HL-60 (cell line): ENCODE measurements around the gene ANKS1A.
A peak's percentile ranks its signal among the peaks of the same experiment; 100 is the strongest.

ENCODE experiments used
- DNase-seq, 2 experiments: peaks; one replicate each; pipeline ENCODE4 v3.0.0-alpha.2; 2010 to 2020; ENCODE audit warnings: low read depth in 1 of 2, low spot score in 1 of 2
- H3K27ac ChIP-seq: fragments of 250-450 bp; sonication (Bioruptor Pico); replicated peaks from 2 replicates; pipeline ENCODE4 v1.5.1; 2020; ENCODE audit warnings: mild to moderate bottlenecking, moderate library complexity
- H3K27me3 ChIP-seq: fragments of 250-450 bp; sonication (Bioruptor Pico); 2 replicates; pipeline ENCODE4 v1.5.1; 2021; ENCODE audit warnings: mild to moderate bottlenecking, moderate library complexity; ENCODE audit not compliant: insufficient read depth, poor library complexity, severe bottlenecking
- H3K4me3 ChIP-seq: replicated peaks from 2 replicates; pipeline ENCODE4 v1.5.1; 2011; ENCODE audit warnings: mild to moderate bottlenecking, control low read depth, low read length; ENCODE audit not compliant: insufficient read depth
- GABPA ChIP-seq: IDR thresholded peaks from 2 replicates; pipeline ENCODE4 v1.6.1; 2012; ENCODE audit warnings: low read depth
- POLR2AphosphoS5 ChIP-seq: IDR thresholded peaks from 2 replicates; pipeline ENCODE4 v1.6.1; 2012; ENCODE audit warnings: low read depth
- SPI1 ChIP-seq: IDR thresholded peaks from 2 replicates; pipeline ENCODE4 v1.6.1; 2012; ENCODE audit warnings: low read depth, mild to moderate bottlenecking, borderline replicate concordance
- TF ChIP-seq, protein P1 (sequence below): IDR thresholded peaks from one replicate; pipeline ENCODE4 v1.5.1; 2011; ENCODE audit warnings: low read length, control low read depth, inconsistent platforms; ENCODE audit not compliant: insufficient read depth
- TF ChIP-seq, protein P2 (sequence below): IDR thresholded peaks from 2 replicates; pipeline ENCODE4 v1.6.1; 2012; ENCODE audit warnings: low read depth; ENCODE audit not compliant: insufficient replicate concordance

Gene ANKS1A

DNA sequence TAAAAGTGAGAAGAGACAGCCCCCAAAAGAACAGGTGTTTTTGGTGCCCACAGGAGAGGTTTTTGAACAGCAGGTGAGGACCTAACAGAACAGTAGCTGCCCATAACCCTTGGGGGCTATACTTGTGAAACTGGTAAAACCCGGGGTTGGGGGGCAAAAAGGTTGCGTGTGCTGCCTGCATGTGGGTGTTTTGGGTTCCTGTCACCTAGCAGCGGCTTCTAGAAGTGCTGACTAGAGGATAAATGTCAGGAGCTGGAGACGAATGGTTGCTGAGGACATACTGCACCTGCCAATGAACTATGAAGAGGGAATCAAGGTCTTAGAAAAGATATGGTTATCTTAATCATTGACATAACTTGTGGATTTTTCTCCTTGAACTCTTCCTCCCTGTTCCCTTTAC is 17.2 kb upstream of the ANKS1A start:
- H3K4me3 ChIP-seq: no peak overlapping the region
- H3K27ac ChIP-seq: no peak overlapping the region
- no peak for DNase-seq
- no peak for TF ChIP-seq GABPA
- TF ChIP-seq, protein P1, sequence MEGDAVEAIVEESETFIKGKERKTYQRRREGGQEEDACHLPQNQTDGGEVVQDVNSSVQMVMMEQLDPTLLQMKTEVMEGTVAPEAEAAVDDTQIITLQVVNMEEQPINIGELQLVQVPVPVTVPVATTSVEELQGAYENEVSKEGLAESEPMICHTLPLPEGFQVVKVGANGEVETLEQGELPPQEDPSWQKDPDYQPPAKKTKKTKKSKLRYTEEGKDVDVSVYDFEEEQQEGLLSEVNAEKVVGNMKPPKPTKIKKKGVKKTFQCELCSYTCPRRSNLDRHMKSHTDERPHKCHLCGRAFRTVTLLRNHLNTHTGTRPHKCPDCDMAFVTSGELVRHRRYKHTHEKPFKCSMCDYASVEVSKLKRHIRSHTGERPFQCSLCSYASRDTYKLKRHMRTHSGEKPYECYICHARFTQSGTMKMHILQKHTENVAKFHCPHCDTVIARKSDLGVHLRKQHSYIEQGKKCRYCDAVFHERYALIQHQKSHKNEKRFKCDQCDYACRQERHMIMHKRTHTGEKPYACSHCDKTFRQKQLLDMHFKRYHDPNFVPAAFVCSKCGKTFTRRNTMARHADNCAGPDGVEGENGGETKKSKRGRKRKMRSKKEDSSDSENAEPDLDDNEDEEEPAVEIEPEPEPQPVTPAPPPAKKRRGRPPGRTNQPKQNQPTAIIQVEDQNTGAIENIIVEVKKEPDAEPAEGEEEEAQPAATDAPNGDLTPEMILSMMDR: no peak
- H3K27me3 ChIP-seq: no peaks in the 10 kb centered on the region

DNA sequence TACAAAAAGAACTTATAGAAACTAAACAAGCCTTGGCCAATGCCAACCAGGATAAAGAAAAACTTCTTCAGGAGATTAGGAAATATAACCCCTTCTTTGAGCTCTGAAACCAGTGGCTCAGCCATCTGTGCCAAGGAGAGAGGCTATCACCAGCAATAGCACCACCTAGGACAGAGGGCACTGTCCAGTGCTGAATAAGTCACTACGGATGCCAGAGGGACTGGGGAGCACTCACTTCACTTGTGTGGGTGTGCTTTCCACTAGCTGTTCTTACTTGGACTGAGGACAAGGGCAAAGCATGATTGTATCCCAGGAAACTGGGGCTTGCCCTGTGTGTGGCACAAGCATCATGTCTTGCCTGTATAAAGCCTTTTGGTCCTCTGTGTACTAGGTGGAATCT is 16.7 kb upstream of the ANKS1A start:
- Histone ChIP-seq H3K4me3 (no peak overlapping the region), H3K27ac (no peak overlapping the region), H3K27me3 (no peaks in the 10 kb centered on the region)
- DNase-seq: no peak
- TF ChIP-seq SPI1 (no peak), GABPA (no peak), POLR2AphosphoS5 (no peak)
- TF ChIP-seq, protein P2, sequence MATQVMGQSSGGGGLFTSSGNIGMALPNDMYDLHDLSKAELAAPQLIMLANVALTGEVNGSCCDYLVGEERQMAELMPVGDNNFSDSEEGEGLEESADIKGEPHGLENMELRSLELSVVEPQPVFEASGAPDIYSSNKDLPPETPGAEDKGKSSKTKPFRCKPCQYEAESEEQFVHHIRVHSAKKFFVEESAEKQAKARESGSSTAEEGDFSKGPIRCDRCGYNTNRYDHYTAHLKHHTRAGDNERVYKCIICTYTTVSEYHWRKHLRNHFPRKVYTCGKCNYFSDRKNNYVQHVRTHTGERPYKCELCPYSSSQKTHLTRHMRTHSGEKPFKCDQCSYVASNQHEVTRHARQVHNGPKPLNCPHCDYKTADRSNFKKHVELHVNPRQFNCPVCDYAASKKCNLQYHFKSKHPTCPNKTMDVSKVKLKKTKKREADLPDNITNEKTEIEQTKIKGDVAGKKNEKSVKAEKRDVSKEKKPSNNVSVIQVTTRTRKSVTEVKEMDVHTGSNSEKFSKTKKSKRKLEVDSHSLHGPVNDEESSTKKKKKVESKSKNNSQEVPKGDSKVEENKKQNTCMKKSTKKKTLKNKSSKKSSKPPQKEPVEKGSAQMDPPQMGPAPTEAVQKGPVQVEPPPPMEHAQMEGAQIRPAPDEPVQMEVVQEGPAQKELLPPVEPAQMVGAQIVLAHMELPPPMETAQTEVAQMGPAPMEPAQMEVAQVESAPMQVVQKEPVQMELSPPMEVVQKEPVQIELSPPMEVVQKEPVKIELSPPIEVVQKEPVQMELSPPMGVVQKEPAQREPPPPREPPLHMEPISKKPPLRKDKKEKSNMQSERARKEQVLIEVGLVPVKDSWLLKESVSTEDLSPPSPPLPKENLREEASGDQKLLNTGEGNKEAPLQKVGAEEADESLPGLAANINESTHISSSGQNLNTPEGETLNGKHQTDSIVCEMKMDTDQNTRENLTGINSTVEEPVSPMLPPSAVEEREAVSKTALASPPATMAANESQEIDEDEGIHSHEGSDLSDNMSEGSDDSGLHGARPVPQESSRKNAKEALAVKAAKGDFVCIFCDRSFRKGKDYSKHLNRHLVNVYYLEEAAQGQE: peak; percentile 87
- TF ChIP-seq, protein P1: no peak

DNA sequence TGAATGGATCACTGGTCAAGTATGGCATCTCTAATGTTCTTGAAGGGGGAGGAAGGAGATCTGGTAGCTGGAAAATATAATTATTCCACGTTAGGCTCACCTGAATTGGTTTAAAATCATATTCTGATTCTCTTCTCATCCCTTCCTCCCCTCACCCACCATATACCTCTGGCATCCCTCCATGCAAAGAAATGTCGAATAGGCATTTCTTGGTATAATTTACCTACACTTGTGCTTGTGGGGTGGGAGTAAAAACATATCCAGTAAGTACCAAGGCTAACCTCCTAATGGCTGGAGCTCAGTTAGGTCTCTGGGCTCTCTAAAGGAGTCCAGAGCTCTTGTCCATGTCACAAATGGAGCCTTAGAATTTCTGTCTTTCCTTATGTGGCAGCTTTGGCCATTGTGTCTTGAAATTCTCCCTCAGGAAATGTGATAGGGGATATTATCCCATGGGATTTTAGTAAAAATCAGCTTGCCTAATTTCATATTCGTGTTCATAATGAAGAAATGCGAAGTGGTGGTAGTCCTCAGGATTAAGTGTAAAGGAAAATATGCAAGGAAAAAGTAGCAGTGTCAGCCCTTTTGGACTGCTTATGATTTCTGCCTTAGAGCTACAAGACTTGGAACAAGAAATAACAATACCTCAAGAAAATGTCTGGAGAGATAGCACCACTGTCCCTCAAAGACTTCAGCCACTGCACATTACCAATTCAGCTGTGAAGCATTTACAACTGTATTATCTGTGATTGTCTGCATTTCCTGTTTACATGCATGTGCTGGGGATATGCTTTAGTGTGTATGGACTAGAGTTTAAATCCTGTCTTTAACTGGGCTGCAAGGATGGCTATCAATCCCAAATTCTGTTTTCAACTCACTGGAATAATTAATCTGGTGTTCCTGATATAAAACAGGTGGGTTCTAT is 13.5 kb upstream of the ANKS1A start:
- Histone ChIP-seq H3K27ac (no peak overlapping the region), H3K27me3 (no peaks in the 10 kb centered on the region), H3K4me3 (no peak overlapping the region)
- TF ChIP-seq, protein P2: no peak
- no peak for TF ChIP-seq GABPA
- TF ChIP-seq, protein P1: no peak
- TF ChIP-seq POLR2AphosphoS5: no peak
- TF ChIP-seq SPI1: no peak
- DNase-seq: no peak

DNA sequence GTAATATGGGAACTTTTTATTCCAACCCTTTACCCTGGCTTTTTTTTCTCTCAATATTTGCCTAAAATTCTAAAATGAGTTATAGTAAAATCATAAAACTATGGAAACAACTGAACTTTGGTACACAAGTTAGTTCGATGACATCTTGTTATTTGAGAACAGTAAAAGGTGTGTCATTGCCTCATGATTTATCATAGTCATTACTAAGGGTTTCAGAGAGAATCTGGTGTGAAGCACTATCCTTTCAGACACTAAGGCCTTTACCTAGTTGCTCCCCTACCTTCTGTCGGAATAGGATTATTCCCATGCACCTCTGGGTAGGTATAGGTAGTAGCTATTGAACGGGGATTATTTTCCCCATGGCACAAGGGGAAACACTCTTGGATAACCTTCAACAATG is 12.6 kb upstream of the ANKS1A start:
- Histone ChIP-seq H3K27me3 (no peaks in the 10 kb centered on the region), H3K27ac (no peak overlapping the region), H3K4me3 (no peak overlapping the region)
- no peak for DNase-seq
- TF ChIP-seq, protein P2: no peak
